Astrocyte (in vitro differentiated cells and primary cell): ENCODE measurements around the gene RABEP1. TPM values are rescaled to one million over a fixed set of nuclear protein-coding genes. Genes with fewer than 3 reads are reported as not detected.

Experiments
- DNase-seq: peaks from one replicate; pipeline ENCODE4 v3.0.0-alpha.2; 2010; ENCODE audit warnings: low read depth
- FAIRE-seq: peaks from 2 replicates; lab custom pipeline; 2011; peaks lifted over from hg19 to GRCh38; lab: Jason Lieb, UNC
- H2AFZ ChIP-seq: 2 replicates; pipeline ENCODE4 v1.6.0; 2012; ENCODE audit warnings: low read depth, low read length, inconsistent platforms
- H3K27ac ChIP-seq: 2 replicates; pipeline ENCODE4 v1.5.1; 2011; ENCODE audit warnings: low read depth, low read length, inconsistent platforms
- H3K27me3 ChIP-seq: 2 replicates; pipeline ENCODE4 v1.6.0; 2011; ENCODE audit warnings: low read length, inconsistent platforms; ENCODE audit not compliant: insufficient read depth
- H3K36me3 ChIP-seq: 2 replicates; pipeline ENCODE4 v1.5.1; 2011; ENCODE audit warnings: low read length, inconsistent platforms; ENCODE audit not compliant: insufficient read depth
- H3K4me1 ChIP-seq: 2 replicates; pipeline ENCODE4 v1.5.1; 2011; ENCODE audit warnings: low read length, inconsistent platforms; ENCODE audit not compliant: insufficient read depth
- H3K4me2 ChIP-seq: 2 replicates; pipeline ENCODE4 v1.6.0; 2012; ENCODE audit warnings: low read length, inconsistent platforms
- H3K4me3 ChIP-seq: 2 replicates; pipeline ENCODE4 v1.5.1; 2011; ENCODE audit warnings: low read depth, mild to moderate bottlenecking, low read length, inconsistent platforms; ENCODE audit not compliant: insufficient read depth
- H3K79me2 ChIP-seq: 2 replicates; pipeline ENCODE4 v1.6.0; 2012; ENCODE audit warnings: mild to moderate bottlenecking, low read length, inconsistent platforms; ENCODE audit not compliant: insufficient read depth
- H3K9ac ChIP-seq: 2 replicates; pipeline ENCODE4 v1.6.0; 2012; ENCODE audit warnings: mild to moderate bottlenecking, low read length, inconsistent platforms
- H3K9me3 ChIP-seq: 2 replicates; pipeline ENCODE4 v1.5.1; 2012; ENCODE audit warnings: low read depth, mild to moderate bottlenecking, low read length, inconsistent platforms; ENCODE audit not compliant: insufficient read depth
- H4K20me1 ChIP-seq: 2 replicates; pipeline ENCODE4 v1.6.0; 2012; ENCODE audit warnings: low read length, inconsistent platforms; ENCODE audit not compliant: insufficient read depth
- H3K27ac Mint-ChIP-seq: one replicate; pipeline ENCODE4 v1.8.0; 2021; ENCODE audit warnings: mild to moderate bottlenecking, mixed read lengths; ENCODE audit not compliant: unreplicated experiment
- H3K27me3 Mint-ChIP-seq: one replicate; pipeline ENCODE4 v1.8.0; 2021; ENCODE audit warnings: low read depth, mixed read lengths; ENCODE audit not compliant: unreplicated experiment
- H3K36me3 Mint-ChIP-seq: one replicate; pipeline ENCODE4 v1.8.0; 2021; ENCODE audit warnings: low read depth, mixed read lengths; ENCODE audit not compliant: unreplicated experiment
- H3K4me1 Mint-ChIP-seq: one replicate; pipeline ENCODE4 v1.8.0; 2021; ENCODE audit warnings: low read depth, mixed read lengths; ENCODE audit not compliant: unreplicated experiment
- H3K4me3 Mint-ChIP-seq: one replicate; pipeline ENCODE4 v1.8.0; 2021; ENCODE audit warnings: mild to moderate bottlenecking, moderate library complexity, mixed read lengths; ENCODE audit not compliant: unreplicated experiment
- H3K9me3 Mint-ChIP-seq: one replicate; pipeline ENCODE4 v1.8.0; 2021; ENCODE audit warnings: mild to moderate bottlenecking, mixed read lengths; ENCODE audit not compliant: unreplicated experiment
- CTCF ChIP-seq: IDR thresholded peaks from 2 replicates; pipeline ENCODE4 v1.5.1; 2011; ENCODE audit warnings: low read depth, mild to moderate bottlenecking, inconsistent platforms, low read length, moderate library complexity; ENCODE audit not compliant: insufficient read depth
- EZH2 ChIP-seq: IDR thresholded peaks from 2 replicates; pipeline ENCODE4 v1.6.1; 2012; ENCODE audit warnings: mild to moderate bottlenecking, low read length, inconsistent platforms; ENCODE audit not compliant: insufficient read depth
- total RNA-seq: library from RNA; stranded (reverse); gene quantifications from 2 replicates; pipeline ENCODE4 v1.2.1, GENCODE V29; 2021

The RABEP1 gene
- total RNA-seq, 1 donor from 2014 or later = 49.0 TPM

- TF ChIP-seq EZH2 (no peak), CTCF (no peak)
- peaks cover 12% of the 10 kb centered on the region for H3K4me1 Mint-ChIP-seq
- no peaks in the 10 kb centered on the region for H3K9me3 Mint-ChIP-seq
- H4K20me1 ChIP-seq = peaks cover 5% of the 10 kb centered on the region
- no peaks in the 10 kb centered on the region for H3K4me1 ChIP-seq
- peaks cover 15% of the 10 kb centered on the region for H3K36me3 Mint-ChIP-seq
- no peaks in the 10 kb centered on the region for H3K27me3 Mint-ChIP-seq
- peaks cover 47% of the 10 kb centered on the region for H3K36me3 ChIP-seq
- no peaks in the 10 kb centered on the region for H3K9me3 ChIP-seq
- H3K27ac ChIP-seq = no peak overlapping the region
- H3K9ac ChIP-seq = no peak overlapping the region
- no peak overlapping the region for H3K4me3 Mint-ChIP-seq
- no peaks in the 10 kb centered on the region for H3K79me2 ChIP-seq
- H3K4me3 ChIP-seq = no peak overlapping the region
- DNase-seq (no peak), FAIRE-seq (no peak)
- no peak overlapping the region for H3K4me2 ChIP-seq
- no peak overlapping the region for H3K27ac Mint-ChIP-seq
- no peaks in the 10 kb centered on the region for H3K27me3 ChIP-seq
- no peak overlapping the region for H2AFZ ChIP-seq
Measured at GRCh38 chr17:5396612-5397011, 114.5 kb downstream of the RABEP1 start.

GRCh38 chr17:5399767-5400166, 117.7 kb downstream of the RABEP1 start:
- Histone ChIP-seq H3K4me2 (no peak overlapping the region), H2AFZ (no peak overlapping the region), H3K9ac (no peak overlapping the region), H3K27ac (no peak overlapping the region), H3K27me3 (no peaks in the 10 kb centered on the region), H3K4me3 (no peak overlapping the region), H4K20me1 (peaks cover 6% of the 10 kb centered on the region), H3K9me3 (no peaks in the 10 kb centered on the region), H3K4me1 (no peaks in the 10 kb centered on the region), H3K36me3 (peaks cover 48% of the 10 kb centered on the region), H3K79me2 (no peaks in the 10 kb centered on the region)
- Mint-ChIP-seq H3K27ac (no peak overlapping the region), H3K4me1 (peaks cover 2% of the 10 kb centered on the region), H3K9me3 (no peaks in the 10 kb centered on the region), H3K27me3 (no peaks in the 10 kb centered on the region), H3K36me3 (peaks cover 16% of the 10 kb centered on the region), H3K4me3 (no peak overlapping the region)
- DNase-seq (no peak), FAIRE-seq (no peak)
- TF ChIP-seq EZH2 (no peak), CTCF (no peak)

GRCh38 chr17:5405400-5405799, 123.3 kb downstream of the RABEP1 start:
- Mint-ChIP-seq H3K36me3 (peaks cover 8% of the 10 kb centered on the region), H3K27me3 (no peaks in the 10 kb centered on the region), H3K27ac (no peak overlapping the region), H3K9me3 (no peaks in the 10 kb centered on the region), H3K4me3 (no peak overlapping the region), H3K4me1 (no peaks in the 10 kb centered on the region)
- no peak overlapping the region for H3K27ac ChIP-seq
- peaks cover 4% of the 10 kb centered on the region for H3K79me2 ChIP-seq
- FAIRE-seq = no peak
- peaks cover 10% of the 10 kb centered on the region for H4K20me1 ChIP-seq
- DNase-seq = no peak
- H3K9ac ChIP-seq = no peak overlapping the region
- peaks cover 77% of the 10 kb centered on the region for H3K36me3 ChIP-seq
- H3K4me3 ChIP-seq = no peak overlapping the region
- no peaks in the 10 kb centered on the region for H3K9me3 ChIP-seq
- TF ChIP-seq CTCF (no peak), EZH2 (no peak)
- H3K4me2 ChIP-seq = no peak overlapping the region
- no peaks in the 10 kb centered on the region for H3K4me1 ChIP-seq
- H3K27me3 ChIP-seq = no peaks in the 10 kb centered on the region
- no peak overlapping the region for H2AFZ ChIP-seq
